ENCODE measurements around the gene PDPK1.
A peak's percentile ranks its signal among the peaks of the same experiment; 100 is the strongest.

Gene PDPK1

GRCh38 chr16:2507052-2507659 is 30.7 kb upstream of the PDPK1 start:
- no peaks in the 10 kb centered on the region for H4K20me1 ChIP-seq (ENCODE audit: insufficient read depth, low read length)
- H3K79me2 ChIP-seq (ENCODE audit: low read length) = no peaks in the 10 kb centered on the region
- H3K9me3 ChIP-seq (ENCODE audit: insufficient read depth, low read length) = no peaks in the 10 kb centered on the region
- peak overlapping the region; percentile 95 for H3K4me2 ChIP-seq (ENCODE audit: low read length)
- H2AFZ ChIP-seq (ENCODE audit: low read depth, low read length) = 0 out of 2 replicates have a peak overlapping the region, but pooled peaks have one; percentile 12
- no peak; the same call in 1 of the 2 replicates for TF ChIP-seq CTCF (IDR thresholded peaks at IDR 0.05; ENCODE audit: low read depth, low read length)
- no peak for TF ChIP-seq EZH2phosphoT487 (IDR thresholded peaks at IDR 0.05; ENCODE audit: low read depth)
- H3K27ac ChIP-seq (ENCODE audit: low read length) = peak overlapping the region; percentile 94
- peaks cover 62% of the 10 kb centered on the region for H3K4me1 ChIP-seq (ENCODE audit: low read length)
- peak overlapping the region; percentile 90 for H3K9ac ChIP-seq (ENCODE audit: low read length)
- peak overlapping the region; percentile 47 for H3K4me3 ChIP-seq (ENCODE audit: low read length)
- no peaks in the 10 kb centered on the region for H3K36me3 ChIP-seq (replicated peaks; ENCODE audit: low read depth, low read length)
- H3K27me3 ChIP-seq (ENCODE audit: low read depth, low read length) = no peaks in the 10 kb centered on the region

GRCh38 chr16:2507665-2508064 is 30.2 kb upstream of the PDPK1 start:
- Histone ChIP-seq H2AFZ (ENCODE audit: low read depth, low read length) (0 out of 2 replicates have a peak overlapping the region, but pooled peaks have one; percentile 12), H3K9me3 (ENCODE audit: insufficient read depth, low read length) (no peaks in the 10 kb centered on the region), H3K27me3 (ENCODE audit: low read depth, low read length) (no peaks in the 10 kb centered on the region), H3K36me3 (replicated peaks; ENCODE audit: low read depth, low read length) (no peaks in the 10 kb centered on the region), H4K20me1 (ENCODE audit: insufficient read depth, low read length) (no peaks in the 10 kb centered on the region), H3K4me1 (ENCODE audit: low read length) (peaks cover 64% of the 10 kb centered on the region), H3K4me3 (ENCODE audit: low read length) (peak overlapping the region; percentile 47), H3K27ac (ENCODE audit: low read length) (peak overlapping the region; percentile 94), H3K79me2 (ENCODE audit: low read length) (no peaks in the 10 kb centered on the region), H3K4me2 (ENCODE audit: low read length) (peak overlapping the region; percentile 95), H3K9ac (ENCODE audit: low read length) (peak overlapping the region; percentile 90)
- no peak for TF ChIP-seq EZH2phosphoT487 (IDR thresholded peaks at IDR 0.05; ENCODE audit: low read depth)
- no peak for TF ChIP-seq CTCF (IDR thresholded peaks at IDR 0.05; ENCODE audit: low read depth, low read length)

- H4K20me1 ChIP-seq (ENCODE audit: insufficient read depth, low read length) = no peaks in the 10 kb centered on the region
- H3K27ac ChIP-seq (ENCODE audit: low read length) = peak overlapping the region; percentile 94
- H3K4me2 ChIP-seq (ENCODE audit: low read length) = peak overlapping the region; percentile 95
- peaks cover 3% of the 10 kb centered on the region for H3K79me2 ChIP-seq (ENCODE audit: low read length)
- H3K36me3 ChIP-seq (replicated peaks; ENCODE audit: low read depth, low read length) = no peaks in the 10 kb centered on the region
- no peaks in the 10 kb centered on the region for H3K27me3 ChIP-seq (ENCODE audit: low read depth, low read length)
- H3K4me3 ChIP-seq (ENCODE audit: low read length) = peak overlapping the region; percentile 47; the same call in 1 of the 2 replicates
- TF ChIP-seq CTCF (IDR thresholded peaks at IDR 0.05; ENCODE audit: low read depth, low read length) (no peak), EZH2phosphoT487 (IDR thresholded peaks at IDR 0.05; ENCODE audit: low read depth) (no peak)
- no peaks in the 10 kb centered on the region for H3K9me3 ChIP-seq (ENCODE audit: insufficient read depth, low read length)
- H2AFZ ChIP-seq (ENCODE audit: low read depth, low read length) = no peak overlapping the region
- H3K9ac ChIP-seq (ENCODE audit: low read length) = peak overlapping the region; percentile 90; the same call in 1 of the 2 replicates
- H3K4me1 ChIP-seq (ENCODE audit: low read length) = peaks cover 71% of the 10 kb centered on the region
Measured at GRCh38 chr16:2508722-2509400, 29.0 kb upstream of the PDPK1 start.

GRCh38 chr16:2511128-2511800 is 26.6 kb upstream of the PDPK1 start:
- TF ChIP-seq EZH2phosphoT487 (IDR thresholded peaks at IDR 0.05; ENCODE audit: low read depth) = no peak
- no peak for TF ChIP-seq CTCF (IDR thresholded peaks at IDR 0.05; ENCODE audit: low read depth, low read length)
- Histone ChIP-seq H4K20me1 (ENCODE audit: insufficient read depth, low read length) (peaks cover 19% of the 10 kb centered on the region), H3K79me2 (ENCODE audit: low read length) (peaks cover 27% of the 10 kb centered on the region), H3K9ac (ENCODE audit: low read length) (0 out of 2 replicates have a peak overlapping the region, but pooled peaks have one; percentile 90), H3K27ac (ENCODE audit: low read length) (no peak overlapping the region), H3K36me3 (replicated peaks; ENCODE audit: low read depth, low read length) (peaks cover under 1% of the 10 kb centered on the region), H3K4me1 (ENCODE audit: low read length) (peaks cover 78% of the 10 kb centered on the region), H3K4me2 (ENCODE audit: low read length) (peak overlapping the region; percentile 95), H3K9me3 (ENCODE audit: insufficient read depth, low read length) (no peaks in the 10 kb centered on the region), H3K4me3 (ENCODE audit: low read length) (no peak overlapping the region), H2AFZ (ENCODE audit: low read depth, low read length) (no peak overlapping the region), H3K27me3 (ENCODE audit: low read depth, low read length) (no peaks in the 10 kb centered on the region)

All from OCI-LY3 (cell line).